NCI-H2196 (cell line): Measurements from ENCODE around the gene GDF15.
"Not testable (repeated sequence)": the region's sequence is repeated elsewhere in the genome, so short reads cannot be mapped to it uniquely, and the experiment has no call there.

Experiments used
- DNase-seq: peaks from one replicate; lab custom pipeline; 2025; ENCODE audit not compliant: unreplicated experiment; lab: John Stamatoyannopoulos, UW

The GDF15 gene

GRCh38 chr19:18363787-18364186 is 22.2 kb upstream of the GDF15 start:
- no peak for DNase-seq

DNA sequence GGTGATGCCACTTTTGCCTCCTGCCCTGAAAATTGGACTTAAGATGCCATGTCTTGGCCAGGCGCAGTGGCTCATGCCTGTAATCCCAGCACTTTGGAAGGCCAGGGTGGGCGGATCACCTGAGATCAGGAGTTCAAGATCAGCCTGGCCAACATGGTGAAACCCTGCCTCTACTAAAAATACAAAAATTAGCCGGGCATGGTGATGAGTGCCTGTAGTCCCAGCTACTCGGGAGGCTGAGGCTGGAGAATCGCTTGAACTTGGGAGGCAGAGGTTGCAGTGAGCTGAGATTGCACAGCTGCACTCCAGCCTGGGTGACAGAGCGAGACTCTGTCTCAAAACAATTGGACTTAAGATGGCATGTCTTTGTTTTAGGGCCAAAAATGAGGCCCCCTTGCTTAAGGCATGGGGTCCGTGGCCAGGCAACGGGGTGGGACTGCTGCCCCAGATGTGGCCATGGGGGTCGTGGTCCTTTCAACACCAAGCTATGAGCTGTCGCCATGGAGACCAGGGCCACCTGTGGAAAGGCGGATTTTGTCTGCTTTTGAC is 21.6 kb upstream of the GDF15 start:
- DNase-seq: not testable (repeated sequence)

GRCh38 chr19:18364826-18365528 is 21.0 kb upstream of the GDF15 start:
- peak; percentile 96 for DNase-seq

DNA sequence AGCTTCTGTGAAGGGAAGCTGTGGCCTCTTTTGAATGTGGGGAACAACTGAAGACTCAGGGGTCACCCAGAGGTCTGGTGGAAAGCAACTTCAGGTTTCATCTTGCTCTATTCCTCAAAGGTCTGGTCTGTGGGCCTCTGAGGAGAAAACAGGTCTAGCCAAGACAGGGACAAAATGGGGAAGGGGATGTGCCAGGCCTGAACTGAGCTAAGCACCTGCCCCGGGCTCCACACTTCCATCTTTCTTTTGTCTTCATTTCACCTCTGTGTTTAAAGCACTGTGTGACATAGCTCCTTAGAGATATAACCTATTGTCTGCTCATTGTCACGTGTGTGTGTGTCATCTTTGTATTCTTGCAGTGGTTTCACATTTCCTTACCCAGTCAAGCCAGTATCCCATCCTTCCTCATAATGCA is 19.9 kb upstream of the GDF15 start:
- no peak for DNase-seq

- no peak for DNase-seq
Observed at GRCh38 chr19:18368504-18369222, 17.3 kb upstream of the GDF15 start.

DNA sequence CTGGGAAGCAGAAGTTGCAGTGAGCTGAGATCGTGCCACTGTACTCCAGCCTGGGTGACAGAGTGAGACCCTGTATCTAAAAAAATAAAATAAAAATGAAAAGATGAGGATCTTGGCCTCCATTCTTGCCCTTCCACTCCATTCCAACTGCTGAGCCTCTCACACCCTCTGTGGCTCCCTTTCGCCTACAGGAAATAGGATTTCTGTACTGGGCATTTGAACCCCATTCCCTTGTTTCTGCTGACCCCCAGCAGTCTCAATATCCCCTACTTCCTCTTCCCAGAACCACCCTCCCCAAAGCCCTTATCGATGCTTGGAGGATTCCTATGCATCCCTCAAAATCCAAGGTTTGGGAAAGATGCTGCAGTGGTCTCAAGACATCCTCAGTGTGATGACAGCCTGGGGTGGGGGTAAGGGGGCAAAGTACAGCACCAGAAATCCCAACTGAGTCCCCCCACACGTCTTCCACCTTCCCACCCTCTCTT is 12.5 kb upstream of the GDF15 start:
- DNase-seq: no peak

- DNase-seq: peak; percentile 78
Observed at GRCh38 chr19:18373892-18374629, 11.9 kb upstream of the GDF15 start.

- peak; percentile 50 for DNase-seq
Observed at GRCh38 chr19:18377026-18377425, 8.9 kb upstream of the GDF15 start.

GRCh38 chr19:18379803-18380747 is 5.9 kb upstream of the GDF15 start:
- DNase-seq: peak; percentile 96

GRCh38 chr19:18380843-18381242 is 5.1 kb upstream of the GDF15 start:
- no peak for DNase-seq

GRCh38 chr19:18383622-18384021 is 2.3 kb upstream of the GDF15 start:
- DNase-seq: not testable (repeated sequence)

GRCh38 chr19:18384775-18385174 is 1.2 kb upstream of the GDF15 start:
- no peak for DNase-seq

GRCh38 chr19:18385359-18385674 is 641 bp upstream of the GDF15 start:
- no peak for DNase-seq

- DNase-seq: no peak
Observed at GRCh38 chr19:18386543-18387271, 749 bp downstream of the GDF15 start.

- peak; percentile 97 for DNase-seq
Observed at GRCh38 chr19:18388100-18388959, 2.4 kb downstream of the GDF15 start.

DNA sequence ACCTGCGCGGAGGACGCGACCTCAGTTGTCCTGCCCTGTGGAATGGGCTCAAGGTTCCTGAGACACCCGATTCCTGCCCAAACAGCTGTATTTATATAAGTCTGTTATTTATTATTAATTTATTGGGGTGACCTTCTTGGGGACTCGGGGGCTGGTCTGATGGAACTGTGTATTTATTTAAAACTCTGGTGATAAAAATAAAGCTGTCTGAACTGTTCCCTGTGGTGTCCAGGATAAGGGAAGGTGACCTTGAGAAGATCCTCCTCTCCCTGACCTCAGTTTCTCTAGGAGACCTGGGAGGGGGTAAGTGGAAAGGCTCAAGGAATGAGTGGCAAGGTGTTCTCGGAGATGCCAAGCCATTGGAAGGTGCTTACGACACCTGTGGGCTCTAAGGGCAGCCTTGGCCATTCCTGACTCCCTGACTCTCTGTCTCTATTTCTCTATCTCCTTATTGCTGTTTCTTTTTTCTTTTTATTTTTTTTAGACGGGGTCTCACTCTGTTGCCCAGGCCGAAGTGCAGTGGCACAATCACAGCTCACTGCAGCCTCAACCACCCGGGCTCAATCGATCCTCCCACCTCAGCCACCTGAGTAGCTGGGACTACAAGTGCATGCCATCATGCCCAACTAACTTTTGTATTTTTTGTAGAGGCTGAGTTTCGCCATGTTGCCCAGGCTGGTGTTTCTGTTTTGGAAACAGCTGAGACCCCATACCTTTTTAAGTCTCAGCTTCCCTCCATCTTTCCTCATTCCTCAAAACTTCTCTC is 3.2 kb downstream of the GDF15 start:
- DNase-seq: no peak

GRCh38 chr19:18389726-18390064 is 3.7 kb downstream of the GDF15 start:
- no peak for DNase-seq
